Body of pancreas (tissue), 4 donors: ENCODE measurements around the gene TRAFD1. TPM values are rescaled to one million over a fixed set of nuclear protein-coding genes. Genes with fewer than 3 reads are reported as not detected.

Experiments
- ATAC-seq: fragments of 150-250 bp; one replicate; pipeline ENCODE4 v1.9.1; 2016
- DNase-seq, 4 donors: peaks; one replicate each; pipeline ENCODE4 v3.0.0-alpha.2; 2019
- H3K27ac ChIP-seq, 4 donors: fragments of 200-600 bp; sonication (generic); 1 replicate in 3 of 4; 2 replicates in 1 of 4; pipeline versions ENCODE4 v1.5.1 to v1.6.1; 2016 to 2019; ENCODE audit warnings: mild to moderate bottlenecking in 1 of 4, mixed read lengths in 1 of 4, moderate library complexity in 1 of 4
- H3K27me3 ChIP-seq, 2 donors: fragments of 200-600 bp; sonication (generic); one replicate each; pipeline ENCODE4 v1.6.0; 2016; ENCODE audit warnings: mild to moderate bottlenecking in 1 of 2
- H3K36me3 ChIP-seq, 2 donors: fragments of 200-600 bp; sonication (generic); replicated peaks in 1 of 2; 2 replicates each; pipeline ENCODE4 v1.5.1; 2016; ENCODE audit warnings: low read depth in 2 of 2; ENCODE audit not compliant: insufficient read depth in 1 of 2
- H3K4me1 ChIP-seq: fragments of 200-600 bp; sonication (generic); one replicate; pipeline ENCODE4 v1.6.0; 2016
- H3K4me3 ChIP-seq, 2 donors: fragments of 200-600 bp; sonication (generic); 1 replicate in 1 of 2; 2 replicates in 1 of 2; pipeline ENCODE4 v1.5.1; 2016 to 2019
- H3K9me3 ChIP-seq, 3 donors: fragments of 200-600 bp; sonication (generic); 1 replicate in 2 of 3; 2 replicates in 1 of 3; pipeline ENCODE4 v1.5.1; 2016
- POLR2A ChIP-seq, 3 donors: fragments of 450-650 bp; IDR thresholded peaks; one replicate each; pipeline ENCODE4 v1.6.1; 2016; ENCODE audit warnings: antibody characterized with exemption in 3 of 3, mild to moderate bottlenecking in 2 of 3
- WGBS, 2 donors: methylation state at CpG; one replicate each; pipeline ENCODE4 v1.1.5; 2017; 5-methylcytosine and 5-hydroxymethylcytosine counted together
- intact Hi-C: fragments of 100-400 bp; cut with DNase I; formaldehyde crosslinking; loops from one replicate; pipeline ENCODE4 v1.15.1; 2023
- total RNA-seq, 2 donors: library from RNA; depleted of rRNA; stranded (reverse); fragments of >200 nt; gene quantifications; one replicate each; pipeline ENCODE4 v1.1.0, GENCODE V29; 2016
- TF ChIP-seq, protein P1 (sequence below), 7 experiments: fragments of 450-650 bp in 4 of 7; fragments of 200-600 bp in 3 of 7; sonication (generic) in 3 of 7; IDR thresholded peaks; one replicate each; pipeline ENCODE4 v1.5.1; 2016 to 2019; ENCODE audit warnings: antibody characterized with exemption in 7 of 7

Gene TRAFD1
- total RNA-seq, 2 donors from 2014 or later = 13.2 to 15.3 TPM

DNA sequence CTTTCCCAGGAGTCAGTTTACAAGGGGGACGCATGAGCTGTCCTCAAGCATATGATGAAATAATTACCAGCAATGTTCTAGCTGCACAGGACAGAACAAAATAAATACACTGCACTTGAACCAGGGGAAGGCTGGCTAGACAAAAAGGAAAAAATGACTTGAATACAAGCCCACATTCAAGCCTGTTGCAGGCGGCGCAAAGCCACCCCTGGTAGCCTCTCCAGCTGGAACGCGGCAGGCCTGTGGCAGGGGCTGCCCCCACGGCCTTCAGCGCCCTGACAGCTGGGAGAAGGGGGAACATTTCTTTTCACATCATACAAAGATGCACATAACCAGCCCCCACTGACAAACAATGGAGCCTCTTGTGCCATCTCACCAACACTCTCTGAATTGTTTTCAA lies 57.1 kb downstream of the TRAFD1 start:
- Histone ChIP-seq H3K36me3 (peaks cover 0 to 19% of the 10 kb centered on the region in 2 donors), H3K27ac (no peak overlapping the region), H3K4me1 (no peaks in the 10 kb centered on the region), H3K4me3 (no peak overlapping the region), H3K9me3 (no peaks in the 10 kb centered on the region), H3K27me3 (no peaks in the 10 kb centered on the region)
- 81 to 88% methylated on average over 7 of the region's 7 CpGs for WGBS, 2 donors
- DNase-seq (no peak), ATAC-seq (no peak)
- TF ChIP-seq, protein P1, sequence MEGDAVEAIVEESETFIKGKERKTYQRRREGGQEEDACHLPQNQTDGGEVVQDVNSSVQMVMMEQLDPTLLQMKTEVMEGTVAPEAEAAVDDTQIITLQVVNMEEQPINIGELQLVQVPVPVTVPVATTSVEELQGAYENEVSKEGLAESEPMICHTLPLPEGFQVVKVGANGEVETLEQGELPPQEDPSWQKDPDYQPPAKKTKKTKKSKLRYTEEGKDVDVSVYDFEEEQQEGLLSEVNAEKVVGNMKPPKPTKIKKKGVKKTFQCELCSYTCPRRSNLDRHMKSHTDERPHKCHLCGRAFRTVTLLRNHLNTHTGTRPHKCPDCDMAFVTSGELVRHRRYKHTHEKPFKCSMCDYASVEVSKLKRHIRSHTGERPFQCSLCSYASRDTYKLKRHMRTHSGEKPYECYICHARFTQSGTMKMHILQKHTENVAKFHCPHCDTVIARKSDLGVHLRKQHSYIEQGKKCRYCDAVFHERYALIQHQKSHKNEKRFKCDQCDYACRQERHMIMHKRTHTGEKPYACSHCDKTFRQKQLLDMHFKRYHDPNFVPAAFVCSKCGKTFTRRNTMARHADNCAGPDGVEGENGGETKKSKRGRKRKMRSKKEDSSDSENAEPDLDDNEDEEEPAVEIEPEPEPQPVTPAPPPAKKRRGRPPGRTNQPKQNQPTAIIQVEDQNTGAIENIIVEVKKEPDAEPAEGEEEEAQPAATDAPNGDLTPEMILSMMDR (IDR thresholded peaks at IDR 0.05) = no peak
- TF ChIP-seq POLR2A (IDR thresholded peaks at IDR 0.05) = no peak
- intact Hi-C loops = no loop called here

DNA sequence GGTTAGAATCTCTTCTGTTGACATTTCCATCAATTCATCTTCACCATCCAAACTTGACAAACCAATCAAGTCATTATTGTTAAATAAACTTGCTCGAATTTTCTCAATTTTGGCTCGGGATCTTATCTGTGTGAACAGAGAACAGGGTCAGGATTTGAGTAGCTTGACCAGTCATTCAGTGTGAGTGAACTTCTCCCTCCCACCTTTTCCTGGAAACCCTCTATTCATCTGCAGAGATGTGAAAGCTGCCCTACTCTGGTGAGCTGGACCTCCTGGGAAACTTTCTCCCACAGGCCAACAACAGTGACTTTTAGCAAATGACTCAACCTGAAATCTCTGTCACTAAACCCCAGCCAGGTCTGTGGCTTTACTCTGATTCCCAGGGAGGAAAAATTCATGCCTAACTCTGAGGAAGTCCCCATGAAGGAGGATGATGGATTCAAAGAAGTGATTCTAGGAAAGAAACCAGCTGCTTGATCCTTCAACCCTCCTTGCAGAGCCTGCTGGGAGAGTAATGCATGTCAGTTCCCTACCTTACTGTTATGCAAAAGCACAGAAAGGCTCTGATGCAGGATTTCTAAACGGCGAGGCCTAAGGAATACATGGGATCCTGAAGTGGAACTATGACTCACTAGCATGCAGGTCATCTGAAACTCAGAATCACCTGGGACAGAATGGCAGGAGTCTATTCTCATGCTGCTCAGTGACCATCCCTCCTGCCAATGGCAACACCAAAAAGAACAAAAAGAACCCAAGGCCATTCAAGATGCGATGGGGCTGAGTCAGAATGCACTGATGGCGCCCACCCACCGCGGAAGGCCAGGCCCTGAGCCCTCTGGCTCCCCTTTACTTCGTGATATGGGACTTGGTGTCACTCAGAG lies 58.0 kb downstream of the TRAFD1 start:
- H3K27ac ChIP-seq = no peak overlapping the region
- H3K4me1 ChIP-seq = no peaks in the 10 kb centered on the region
- no peak for DNase-seq
- TF ChIP-seq POLR2A (IDR thresholded peaks at IDR 0.05) = no peak
- TF ChIP-seq, protein P1 (IDR thresholded peaks at IDR 0.05) = no peak
- H3K9me3 ChIP-seq = no peaks in the 10 kb centered on the region
- no peak overlapping the region for H3K4me3 ChIP-seq
- no peak for ATAC-seq
- no peaks in the 10 kb centered on the region for H3K27me3 ChIP-seq
- WGBS, 2 donors = 78 to 81% methylated on average over 8 to 9 of the region's 9 CpGs
- peaks cover 0 to 15% of the 10 kb centered on the region in 2 donors for H3K36me3 ChIP-seq
- intact Hi-C loops = no loop called here

DNA sequence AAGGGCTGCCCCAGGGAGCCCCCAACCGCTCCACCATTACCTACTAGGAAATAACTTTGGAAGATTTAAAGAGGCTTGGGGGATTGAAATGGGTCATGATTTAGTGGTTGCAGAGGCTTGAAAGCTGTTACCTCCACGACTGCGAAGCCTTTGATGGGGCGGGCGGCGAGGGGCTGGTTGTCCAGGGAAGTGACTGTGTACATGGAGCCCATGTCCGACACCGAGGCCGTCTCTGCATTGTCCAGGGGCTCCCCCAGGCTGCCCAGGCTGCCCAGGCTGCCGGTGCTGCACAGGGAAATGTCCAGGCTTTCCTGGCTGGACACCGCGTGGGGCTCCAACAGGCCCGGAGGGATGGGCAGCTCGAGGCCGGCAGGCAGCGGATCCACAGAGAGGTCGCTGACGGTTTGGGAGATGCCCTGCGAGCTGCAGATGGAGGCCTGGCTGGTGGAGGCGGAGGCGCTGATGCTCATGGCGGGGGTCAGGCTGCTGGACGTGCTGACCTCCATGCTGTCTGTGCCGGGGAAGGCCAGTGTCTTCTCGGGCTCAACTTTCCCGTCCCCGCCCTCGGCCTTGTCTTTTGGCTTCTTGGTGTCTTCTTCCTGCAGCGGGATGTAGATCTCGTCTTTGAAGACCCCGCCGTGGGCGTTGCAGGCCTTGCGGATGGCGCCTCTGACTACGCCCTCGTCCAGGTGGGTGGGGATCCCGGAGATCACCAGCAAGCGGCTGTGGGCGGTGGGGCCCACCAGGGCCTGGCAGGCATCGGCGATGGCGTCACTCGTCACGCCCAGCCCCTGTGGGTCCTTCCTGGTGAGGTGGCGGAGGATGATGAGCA lies 58.9 kb downstream of the TRAFD1 start:
- intact Hi-C loops = no loop called here
- Histone ChIP-seq H3K27me3 (no peaks in the 10 kb centered on the region), H3K4me1 (no peaks in the 10 kb centered on the region), H3K27ac (no peak overlapping the region), H3K36me3 (peaks cover 0 to 9% of the 10 kb centered on the region in 2 donors), H3K4me3 (no peak overlapping the region), H3K9me3 (no peaks in the 10 kb centered on the region)
- TF ChIP-seq, protein P1 (IDR thresholded peaks at IDR 0.05) = no peak
- TF ChIP-seq POLR2A (IDR thresholded peaks at IDR 0.05) = no peak
- no peak for ATAC-seq
- 94 to 96% methylated on average over 17 to 46 of the region's 46 CpGs for WGBS, 2 donors
- DNase-seq = no peak

DNA sequence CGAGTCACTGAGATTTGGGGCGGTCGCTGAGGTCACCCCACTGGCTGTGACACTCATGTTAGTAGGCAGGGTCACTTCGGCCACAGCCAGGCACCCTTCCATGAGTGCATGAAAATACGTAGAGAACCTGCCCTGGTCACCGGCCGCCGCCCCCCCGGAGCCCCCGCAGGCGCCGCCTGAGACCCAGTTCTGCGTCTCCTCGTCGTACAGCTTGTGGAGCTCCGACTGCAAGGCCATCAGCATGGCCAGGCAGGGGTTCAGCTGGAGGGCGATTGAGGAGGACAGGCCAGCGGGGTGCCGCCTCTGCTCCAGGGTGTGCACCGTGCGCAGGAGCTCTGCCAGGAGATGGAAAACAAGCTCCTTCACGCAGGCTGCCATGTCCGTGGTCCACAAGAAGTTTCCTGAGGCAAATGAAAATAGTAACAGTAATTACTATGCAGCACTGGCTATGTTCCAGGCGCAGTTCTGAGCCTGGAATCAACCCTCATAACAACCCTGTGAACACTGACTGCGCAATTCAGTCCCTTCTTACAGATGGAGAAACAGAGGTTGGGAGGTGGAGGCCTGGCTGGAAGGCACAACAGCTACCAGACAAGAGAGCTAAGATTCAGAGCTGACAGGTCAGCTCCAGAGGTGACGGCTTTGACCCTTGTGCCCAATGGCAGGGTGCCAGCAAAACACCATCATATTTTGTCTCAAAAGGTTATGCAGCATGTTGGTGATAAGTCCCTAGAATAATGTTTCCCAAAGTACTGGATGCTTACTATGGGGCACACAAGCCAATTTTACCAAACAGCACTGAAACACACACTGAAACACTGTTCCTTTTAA lies 59.9 kb downstream of the TRAFD1 start:
- Histone ChIP-seq H3K4me1 (no peaks in the 10 kb centered on the region), H3K36me3 (peaks cover 0 to 9% of the 10 kb centered on the region in 2 donors), H3K27ac (no peak overlapping the region), H3K4me3 (no peak overlapping the region), H3K27me3 (no peaks in the 10 kb centered on the region), H3K9me3 (no peaks in the 10 kb centered on the region)
- intact Hi-C loops = no loop called here
- 86 to 90% methylated on average over 8 to 18 of the region's 26 CpGs for WGBS, 2 donors
- TF ChIP-seq, protein P1 (IDR thresholded peaks at IDR 0.05) = no peak
- no peak for TF ChIP-seq POLR2A (IDR thresholded peaks at IDR 0.05)
- ATAC-seq (no peak), DNase-seq (no peak)
